IgD-negative memory B cell (primary cell): ENCODE results near the gene FOXI1. TPM values are rescaled to one million over a fixed set of nuclear protein-coding genes. Genes with fewer than 3 reads are reported as not detected.
A peak's percentile ranks its signal among the peaks of the same experiment; 100 is the strongest.
"Not testable (repeated sequence)": the region's sequence is repeated elsewhere in the genome, so short reads cannot be mapped to it uniquely, and the experiment has no call there.

ENCODE experiments used
- H3K27ac Mint-ChIP-seq, 3 donors: one replicate each; pipeline ENCODE4 v1.8.0; 2020 to 2022; ENCODE audit warnings: mild to moderate bottlenecking in 3 of 3, mixed read lengths in 3 of 3, moderate library complexity in 1 of 3
- H3K27me3 Mint-ChIP-seq: one replicate; pipeline ENCODE4 v1.8.0; 2021; ENCODE audit warnings: mixed read lengths
- H3K36me3 Mint-ChIP-seq: one replicate; pipeline ENCODE4 v1.8.0; 2020; ENCODE audit warnings: mild to moderate bottlenecking, mixed read lengths
- H3K4me1 Mint-ChIP-seq, 3 donors: one replicate each; pipeline ENCODE4 v1.8.0; 2020 to 2022; ENCODE audit warnings: mixed read lengths in 3 of 3, mild to moderate bottlenecking in 1 of 3
- H3K4me3 Mint-ChIP-seq, 4 donors: one replicate each; pipeline ENCODE4 v1.8.0; 2020 to 2022; ENCODE audit warnings: mild to moderate bottlenecking in 4 of 4, mixed read lengths in 4 of 4, moderate library complexity in 3 of 4
- H3K9me3 Mint-ChIP-seq, 3 donors: one replicate each; pipeline ENCODE4 v1.8.0; 2020 to 2021; ENCODE audit warnings: mixed read lengths in 3 of 3, mild to moderate bottlenecking in 1 of 3
- polyA plus RNA-seq: library from polyadenylated mRNA; unstranded; fragments of 300-500 nt; fragmentation: Illumina TruSeq; gene quantifications from one replicate; pipeline ENCODE4 v1.2.3, GENCODE V29; 2021

The FOXI1 gene
- polyA plus RNA-seq, 1 donor from 2014 or later, result not detected

- H3K27me3 Mint-ChIP-seq, result no peaks in the 10 kb centered on the region
- H3K4me1 Mint-ChIP-seq, result no peaks in the 10 kb centered on the region
- H3K36me3 Mint-ChIP-seq, result peaks cover 28% of the 10 kb centered on the region
- H3K27ac Mint-ChIP-seq, result peak overlapping the region in 1 of 3 donors; percentile 57
- no peak overlapping the region for H3K4me3 Mint-ChIP-seq
- no peaks in the 10 kb centered on the region for H3K9me3 Mint-ChIP-seq
These were observed 25.5 kb upstream of the FOXI1 start for GRCh38 chr5:170080217-170080616.

DNA sequence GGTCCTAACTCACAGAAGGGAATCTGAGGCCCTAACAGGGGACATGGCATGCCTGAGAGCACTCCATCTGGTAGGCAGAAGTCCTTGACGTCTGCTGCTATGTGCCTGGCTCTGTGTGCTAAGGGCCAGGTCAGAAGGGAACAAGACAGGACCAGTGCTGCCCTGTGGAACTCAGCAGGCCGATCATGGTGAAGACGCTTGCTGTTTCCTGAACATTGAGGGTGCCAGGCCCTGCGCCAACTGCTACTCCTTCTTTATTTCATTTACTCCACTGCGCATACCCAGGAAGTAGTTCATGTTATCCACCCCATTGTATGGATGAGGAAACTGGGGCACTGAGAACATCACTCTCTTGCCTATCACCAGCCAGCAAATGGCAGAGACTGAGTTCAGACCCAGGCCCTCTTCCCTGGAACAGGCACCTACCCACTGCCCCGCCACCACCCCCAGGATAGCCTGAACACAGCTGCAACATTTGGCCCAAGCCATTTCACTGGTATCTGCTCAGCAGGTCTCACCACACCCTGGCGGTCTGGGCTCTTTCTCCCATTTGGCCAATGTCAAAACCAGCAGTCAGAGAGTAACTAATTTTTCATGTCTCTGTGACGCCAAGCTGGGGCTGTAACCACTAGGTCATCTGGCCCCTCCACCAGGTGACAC lies 24.8 kb upstream of the FOXI1 start:
- no peak overlapping the region for H3K4me3 Mint-ChIP-seq
- H3K36me3 Mint-ChIP-seq, result peaks cover 31% of the 10 kb centered on the region
- H3K4me1 Mint-ChIP-seq, result no peaks in the 10 kb centered on the region
- no peaks in the 10 kb centered on the region for H3K9me3 Mint-ChIP-seq
- H3K27ac Mint-ChIP-seq, result peak overlapping the region in 1 of 3 donors; percentile 59
- H3K27me3 Mint-ChIP-seq, result no peaks in the 10 kb centered on the region

DNA sequence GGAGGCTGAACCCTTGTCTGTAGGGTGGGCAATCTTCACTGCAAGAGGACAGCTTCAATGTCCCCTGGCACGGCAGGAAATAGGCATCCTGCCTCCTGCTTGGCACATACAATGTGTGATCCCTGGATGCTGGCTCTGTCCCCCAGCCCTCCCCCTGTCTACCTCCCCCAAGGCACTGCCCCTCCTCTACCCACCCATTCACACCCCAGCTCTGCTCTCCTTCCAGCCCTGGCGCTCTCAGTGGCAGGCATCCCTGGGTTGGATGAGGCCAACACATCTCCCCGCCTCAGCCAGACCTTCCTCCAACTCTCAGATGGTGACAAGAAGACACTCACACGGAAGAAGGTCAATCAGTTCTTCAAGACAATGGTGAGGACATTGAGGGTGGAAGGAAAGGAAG lies 24.1 kb upstream of the FOXI1 start:
- H3K4me3 Mint-ChIP-seq, result no peak overlapping the region
- no peak overlapping the region for H3K27ac Mint-ChIP-seq
- no peaks in the 10 kb centered on the region for H3K4me1 Mint-ChIP-seq
- H3K9me3 Mint-ChIP-seq, result no peaks in the 10 kb centered on the region
- no peaks in the 10 kb centered on the region for H3K27me3 Mint-ChIP-seq
- H3K36me3 Mint-ChIP-seq, result peaks cover 33% of the 10 kb centered on the region

GRCh38 chr5:170082701-170083100 lies 23.0 kb upstream of the FOXI1 start:
- H3K4me3 Mint-ChIP-seq, result no peak overlapping the region
- no peaks in the 10 kb centered on the region for H3K27me3 Mint-ChIP-seq
- H3K27ac Mint-ChIP-seq, result no peak overlapping the region
- peaks cover 32% of the 10 kb centered on the region for H3K36me3 Mint-ChIP-seq
- no peaks in the 10 kb centered on the region for H3K9me3 Mint-ChIP-seq
- no peaks in the 10 kb centered on the region for H3K4me1 Mint-ChIP-seq

GRCh38 chr5:170087168-170087817 lies 18.4 kb upstream of the FOXI1 start:
- H3K27ac Mint-ChIP-seq, result peak overlapping the region in 1 of 3 donors; percentile 2
- no peaks in the 10 kb centered on the region for H3K27me3 Mint-ChIP-seq
- H3K4me1 Mint-ChIP-seq, result no peaks in the 10 kb centered on the region
- peaks cover 24% of the 10 kb centered on the region for H3K36me3 Mint-ChIP-seq
- H3K9me3 Mint-ChIP-seq, result no peaks in the 10 kb centered on the region
- H3K4me3 Mint-ChIP-seq, result no peak overlapping the region

GRCh38 chr5:170092455-170093101 lies 13.1 kb upstream of the FOXI1 start:
- Mint-ChIP-seq H3K9me3 (no peaks in the 10 kb centered on the region), H3K36me3 (peaks cover 4% of the 10 kb centered on the region), H3K4me3 (no peak overlapping the region), H3K27ac (no peak overlapping the region), H3K27me3 (no peaks in the 10 kb centered on the region), H3K4me1 (no peaks in the 10 kb centered on the region)

- H3K9me3 Mint-ChIP-seq, H3K4me1 Mint-ChIP-seq, H3K27me3 Mint-ChIP-seq, H3K36me3 Mint-ChIP-seq, H3K4me3 Mint-ChIP-seq, H3K27ac Mint-ChIP-seq: not testable (repeated sequence)
These were observed 11.4 kb upstream of the FOXI1 start for GRCh38 chr5:170094329-170094728.

GRCh38 chr5:170095646-170096045 lies 10.1 kb upstream of the FOXI1 start:
- Mint-ChIP-seq H3K36me3 (peaks cover 4% of the 10 kb centered on the region), H3K4me1 (peaks cover 0 to 2% (median 0%) of the 10 kb centered on the region in 3 donors), H3K27me3 (peaks cover 1% of the 10 kb centered on the region), H3K27ac (no peak overlapping the region), H3K9me3 (peaks cover 0 to 4% (median 0%) of the 10 kb centered on the region in 3 donors), H3K4me3 (no peak overlapping the region)

DNA sequence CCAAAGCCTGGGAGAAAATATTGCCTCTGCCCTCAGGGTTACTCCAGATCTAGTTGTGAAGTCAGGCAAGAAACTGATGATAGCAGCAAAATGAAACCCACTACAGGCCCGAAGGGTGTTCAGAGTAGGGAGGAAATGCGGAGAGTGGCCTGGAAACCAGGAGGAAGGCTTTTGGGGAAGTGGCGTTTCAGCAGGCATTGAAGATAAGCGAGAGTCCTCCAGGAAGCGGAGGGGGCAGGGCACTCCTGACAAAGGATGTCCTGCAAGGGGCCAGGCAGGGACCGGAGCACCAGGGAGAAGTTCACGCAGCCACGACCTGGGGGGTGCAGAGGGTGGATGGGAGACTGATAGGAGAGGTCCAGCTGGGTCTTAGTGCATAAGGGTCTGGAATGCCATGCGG lies 7.8 kb upstream of the FOXI1 start:
- peaks cover 1% of the 10 kb centered on the region for H3K27me3 Mint-ChIP-seq
- H3K9me3 Mint-ChIP-seq, result peaks cover 0 to 4% (median 0%) of the 10 kb centered on the region in 3 donors
- H3K27ac Mint-ChIP-seq, result peak overlapping the region in 1 of 3 donors; percentile 54
- peaks cover 4% of the 10 kb centered on the region for H3K36me3 Mint-ChIP-seq
- H3K4me1 Mint-ChIP-seq, result peaks cover 0 to 2% (median 0%) of the 10 kb centered on the region in 3 donors
- H3K4me3 Mint-ChIP-seq, result no peak overlapping the region

DNA sequence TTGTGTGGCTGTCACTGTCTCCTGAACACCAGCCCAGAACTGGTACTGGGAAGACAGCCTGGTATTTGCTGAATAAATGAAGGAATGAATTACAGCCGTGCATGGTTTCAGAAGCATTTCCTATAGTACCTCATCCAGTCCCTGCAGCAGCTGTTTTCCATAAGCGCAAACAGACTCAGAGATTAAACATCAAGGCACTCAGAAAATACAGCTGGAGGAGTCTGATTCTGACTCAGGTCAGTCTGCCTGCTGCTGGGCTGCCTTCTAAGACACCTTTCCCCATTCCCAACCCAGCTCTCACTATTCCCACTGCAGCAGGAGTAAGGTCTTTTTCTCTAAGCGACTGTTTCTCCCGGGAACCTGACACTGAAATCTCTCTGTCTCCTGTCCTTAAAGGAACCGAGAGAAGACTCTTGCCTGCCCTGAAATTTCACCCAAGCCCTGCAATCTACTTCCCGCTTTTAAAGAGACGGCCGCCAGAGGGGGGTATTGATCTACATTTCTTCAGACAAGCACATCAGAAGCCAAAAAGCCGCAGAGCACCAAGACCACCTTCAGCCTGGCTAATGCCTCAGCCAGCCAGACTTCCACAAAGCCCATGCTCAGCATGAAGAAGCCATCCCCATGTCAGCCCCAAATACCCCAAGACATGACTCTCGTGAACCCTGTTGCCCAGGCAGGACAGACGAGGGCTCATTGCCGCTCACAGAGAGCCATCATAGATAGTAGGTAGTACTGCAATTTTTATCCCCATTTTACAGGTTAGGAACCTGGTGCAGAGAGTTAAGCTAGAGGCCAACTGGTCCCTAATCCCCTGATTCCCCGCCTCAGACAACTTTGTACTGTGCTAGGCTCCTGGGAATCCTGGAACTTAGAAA lies 5.4 kb upstream of the FOXI1 start:
- Mint-ChIP-seq H3K36me3 (peaks cover 5% of the 10 kb centered on the region), H3K4me1 (peaks cover 0 to 2% (median 0%) of the 10 kb centered on the region in 3 donors), H3K27ac (no peak overlapping the region), H3K27me3 (peaks cover 1% of the 10 kb centered on the region), H3K9me3 (peaks cover 0 to 4% (median 0%) of the 10 kb centered on the region in 3 donors), H3K4me3 (no peak overlapping the region)

- H3K36me3 Mint-ChIP-seq, result peaks cover 1% of the 10 kb centered on the region
- no peak overlapping the region for H3K27ac Mint-ChIP-seq
- peaks cover 0 to 2% (median 0%) of the 10 kb centered on the region in 3 donors for H3K4me1 Mint-ChIP-seq
- no peak overlapping the region for H3K4me3 Mint-ChIP-seq
- H3K27me3 Mint-ChIP-seq, result peaks cover 1% of the 10 kb centered on the region
- peaks cover 0 to 4% (median 0%) of the 10 kb centered on the region in 3 donors for H3K9me3 Mint-ChIP-seq
These were observed 2.2 kb upstream of the FOXI1 start for GRCh38 chr5:170103447-170103846.

DNA sequence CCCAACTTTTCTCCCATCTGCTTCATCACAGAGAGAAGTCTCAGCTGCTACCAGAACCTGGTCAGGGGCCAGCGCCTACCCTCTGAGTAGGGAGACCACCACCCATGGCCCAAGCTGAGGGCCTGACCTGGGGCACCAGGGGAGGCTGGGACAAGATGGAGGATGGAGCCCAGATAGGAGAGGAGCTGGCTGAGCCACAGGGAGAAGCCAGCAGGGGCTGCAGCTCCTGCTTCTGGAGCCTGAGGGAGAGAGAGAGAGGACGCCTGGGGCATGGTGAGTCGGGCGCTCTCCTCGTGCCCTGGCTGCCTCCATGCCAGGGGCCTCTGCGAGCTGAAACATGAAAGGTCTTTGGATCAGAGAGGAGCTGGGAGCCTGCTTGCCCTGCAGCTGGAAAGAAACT lies 1.4 kb upstream of the FOXI1 start:
- H3K27me3 Mint-ChIP-seq, result peaks cover 1% of the 10 kb centered on the region
- peaks cover 1% of the 10 kb centered on the region for H3K36me3 Mint-ChIP-seq
- H3K4me3 Mint-ChIP-seq, result no peak overlapping the region
- H3K4me1 Mint-ChIP-seq, result peaks cover 0 to 2% (median 0%) of the 10 kb centered on the region in 3 donors
- H3K27ac Mint-ChIP-seq, result peak overlapping the region in 1 of 3 donors; percentile 37
- H3K9me3 Mint-ChIP-seq, result peaks cover 0 to under 1% (median 0%) of the 10 kb centered on the region in 3 donors

DNA sequence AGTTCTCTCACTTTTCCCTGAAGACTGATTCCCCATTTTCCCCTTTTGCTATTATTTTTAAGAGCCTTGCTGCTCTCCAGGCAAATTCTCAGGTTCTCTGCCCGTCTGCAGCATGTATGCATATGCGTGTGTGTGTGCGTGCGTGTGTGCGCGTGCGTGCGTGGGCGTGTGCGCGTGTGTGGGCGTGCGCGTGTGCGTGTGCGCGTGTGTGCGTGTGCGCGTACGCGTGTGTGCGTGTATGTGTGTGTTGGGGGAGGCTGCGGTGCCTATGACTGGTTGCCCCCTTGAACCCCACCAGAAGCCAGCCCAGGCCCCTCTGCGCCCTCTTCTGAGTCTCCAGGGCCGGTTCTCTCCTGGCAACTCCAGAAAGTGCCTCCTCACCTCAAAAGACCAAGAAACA lies 987 bp upstream of the FOXI1 start:
- Mint-ChIP-seq H3K27me3 (peaks cover 1% of the 10 kb centered on the region), H3K4me1 (peaks cover 0 to 2% (median 0%) of the 10 kb centered on the region in 3 donors), H3K27ac (no peak overlapping the region), H3K9me3 (no peaks in the 10 kb centered on the region), H3K4me3 (no peak overlapping the region), H3K36me3 (peaks cover 1% of the 10 kb centered on the region)

DNA sequence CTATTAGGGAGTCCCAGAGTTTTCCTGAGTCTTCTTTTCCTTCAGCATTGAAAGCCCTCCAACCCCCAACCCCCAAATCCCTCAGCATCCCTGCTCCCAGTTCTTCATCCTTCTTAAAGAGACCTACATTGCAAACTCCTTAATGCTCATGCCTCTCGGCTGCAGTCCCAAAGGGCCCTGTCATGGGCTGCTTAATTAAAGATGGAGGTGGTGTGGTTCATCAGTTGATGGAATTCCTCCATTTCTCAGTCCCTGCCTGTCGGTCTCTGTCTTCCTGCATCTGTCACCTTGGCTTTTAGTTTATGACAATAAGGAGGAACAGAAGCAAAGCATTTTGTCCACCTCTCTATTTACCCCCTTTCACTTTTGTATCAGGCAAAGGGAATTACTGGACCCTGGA lies 2.0 kb downstream of the FOXI1 start:
- Mint-ChIP-seq H3K4me3 (no peak overlapping the region), H3K27ac (no peak overlapping the region), H3K27me3 (peaks cover 3% of the 10 kb centered on the region), H3K9me3 (no peaks in the 10 kb centered on the region), H3K36me3 (peaks cover 1% of the 10 kb centered on the region), H3K4me1 (no peaks in the 10 kb centered on the region)
